Epithelial cell of esophagus (primary cell): ENCODE data around the gene CERS6.

Experiments used
- DNase-seq: peaks from one replicate; pipeline ENCODE4 v3.0.0; 2010; ENCODE audit warnings: low read depth
- H3K4me3 ChIP-seq: 2 replicates; pipeline ENCODE4 v1.5.1; 2011; ENCODE audit warnings: mild to moderate bottlenecking, low read length, control low read depth
- TF ChIP-seq, protein P1 (sequence below): IDR thresholded peaks from 2 replicates; pipeline ENCODE4 v1.5.1; 2011; ENCODE audit warnings: low read depth, mild to moderate bottlenecking, low read length, control low read depth, inconsistent platforms; ENCODE audit not compliant: insufficient read depth; ENCODE audit errors: missing control alignments

The CERS6 gene

DNA sequence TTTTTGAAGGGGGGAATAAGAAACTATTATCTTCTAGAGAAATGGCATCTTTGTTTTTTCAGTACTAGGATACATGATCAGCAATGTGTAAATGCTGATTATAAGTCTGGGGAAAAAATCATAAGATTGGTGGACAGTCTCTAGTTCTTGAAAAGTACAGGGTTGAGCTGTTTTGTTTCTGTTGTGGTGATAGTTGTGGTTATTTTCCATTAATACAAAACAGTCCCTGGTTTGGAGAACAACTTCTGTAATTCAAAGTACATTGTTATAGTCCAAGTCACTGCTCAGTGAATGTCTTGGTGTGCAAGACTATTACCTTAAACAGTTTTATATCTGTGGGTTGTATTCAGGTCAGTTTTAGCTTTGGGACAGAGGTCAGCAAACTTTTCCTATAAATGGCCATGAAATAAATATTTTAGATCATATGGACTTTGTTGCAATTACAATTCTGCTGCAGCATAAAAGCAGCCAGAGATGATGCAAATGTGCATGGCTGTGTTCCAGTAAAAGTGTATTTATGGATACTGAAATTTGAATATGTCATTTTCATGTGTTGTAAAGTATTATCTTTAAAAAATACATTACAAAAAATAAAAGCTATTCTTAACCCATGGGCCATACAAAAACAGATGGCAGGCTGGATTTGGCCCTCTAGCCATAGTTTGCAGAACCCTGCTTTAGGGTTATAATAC, 111.0 kb downstream of the CERS6 start:
- TF ChIP-seq, protein P1, sequence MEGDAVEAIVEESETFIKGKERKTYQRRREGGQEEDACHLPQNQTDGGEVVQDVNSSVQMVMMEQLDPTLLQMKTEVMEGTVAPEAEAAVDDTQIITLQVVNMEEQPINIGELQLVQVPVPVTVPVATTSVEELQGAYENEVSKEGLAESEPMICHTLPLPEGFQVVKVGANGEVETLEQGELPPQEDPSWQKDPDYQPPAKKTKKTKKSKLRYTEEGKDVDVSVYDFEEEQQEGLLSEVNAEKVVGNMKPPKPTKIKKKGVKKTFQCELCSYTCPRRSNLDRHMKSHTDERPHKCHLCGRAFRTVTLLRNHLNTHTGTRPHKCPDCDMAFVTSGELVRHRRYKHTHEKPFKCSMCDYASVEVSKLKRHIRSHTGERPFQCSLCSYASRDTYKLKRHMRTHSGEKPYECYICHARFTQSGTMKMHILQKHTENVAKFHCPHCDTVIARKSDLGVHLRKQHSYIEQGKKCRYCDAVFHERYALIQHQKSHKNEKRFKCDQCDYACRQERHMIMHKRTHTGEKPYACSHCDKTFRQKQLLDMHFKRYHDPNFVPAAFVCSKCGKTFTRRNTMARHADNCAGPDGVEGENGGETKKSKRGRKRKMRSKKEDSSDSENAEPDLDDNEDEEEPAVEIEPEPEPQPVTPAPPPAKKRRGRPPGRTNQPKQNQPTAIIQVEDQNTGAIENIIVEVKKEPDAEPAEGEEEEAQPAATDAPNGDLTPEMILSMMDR: no peak
- DNase-seq: no peak
- no peak overlapping the region for H3K4me3 ChIP-seq

DNA sequence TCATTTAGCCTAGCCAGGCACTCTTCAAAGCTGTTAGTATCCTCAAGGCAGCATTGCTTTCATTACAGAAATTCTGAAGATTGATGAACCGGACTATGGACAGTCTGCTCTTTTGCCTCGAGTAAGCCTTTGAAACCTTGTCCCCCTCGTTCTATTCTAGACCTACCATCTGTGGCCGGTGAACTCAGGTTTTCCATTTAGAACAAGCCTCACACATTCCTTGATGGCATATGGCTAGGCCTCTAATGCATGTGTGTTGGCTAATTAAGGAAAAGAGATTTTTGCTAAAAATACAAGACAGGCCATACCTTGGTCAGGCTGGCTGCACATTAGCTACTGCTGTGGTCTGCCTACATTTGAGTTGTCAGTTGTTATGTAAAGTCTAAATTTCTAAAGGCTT, 111.8 kb downstream of the CERS6 start:
- TF ChIP-seq, protein P1: no peak

DNA sequence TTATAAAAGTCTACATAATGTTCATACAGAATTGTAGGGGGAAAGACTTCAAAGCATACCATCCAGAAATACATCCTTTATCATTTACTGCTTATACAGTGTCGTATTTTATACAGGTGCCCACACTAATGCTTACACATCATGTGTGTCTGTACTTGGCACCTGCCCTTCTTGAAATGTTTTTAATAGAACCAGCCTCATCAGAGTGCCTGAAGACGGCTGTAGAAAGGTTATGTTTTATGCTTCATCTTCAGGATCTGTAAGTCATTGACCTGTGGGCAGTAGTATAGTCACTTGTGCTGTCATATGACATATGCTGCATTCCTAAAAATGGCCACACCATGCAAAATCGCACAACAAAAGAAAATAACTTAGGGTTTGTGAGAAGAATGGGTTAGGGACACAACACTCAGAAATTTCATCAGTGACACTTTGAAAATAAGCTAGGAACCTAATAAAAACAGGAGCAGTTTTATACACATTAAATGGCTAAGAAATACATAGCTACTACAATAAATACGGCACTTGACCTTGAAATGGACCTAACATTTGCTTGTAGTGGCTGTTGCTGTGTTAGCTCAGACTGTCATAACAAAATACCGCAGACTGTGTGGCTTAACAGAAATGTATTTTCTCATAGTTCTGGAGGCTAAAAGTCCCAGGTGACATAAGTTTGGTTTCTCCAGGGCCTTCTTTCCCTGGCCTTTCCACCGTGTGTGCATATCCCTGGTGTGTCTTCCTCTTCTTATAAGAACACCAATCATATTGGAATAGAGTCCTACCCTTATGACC, 112.6 kb downstream of the CERS6 start:
- TF ChIP-seq, protein P1: no peak
- no peak overlapping the region for H3K4me3 ChIP-seq
- no peak for DNase-seq

More for the DNA sequence above, 111.8 kb downstream of the CERS6 start:
- no peak overlapping the region for H3K4me3 ChIP-seq
- DNase-seq: no peak

DNA sequence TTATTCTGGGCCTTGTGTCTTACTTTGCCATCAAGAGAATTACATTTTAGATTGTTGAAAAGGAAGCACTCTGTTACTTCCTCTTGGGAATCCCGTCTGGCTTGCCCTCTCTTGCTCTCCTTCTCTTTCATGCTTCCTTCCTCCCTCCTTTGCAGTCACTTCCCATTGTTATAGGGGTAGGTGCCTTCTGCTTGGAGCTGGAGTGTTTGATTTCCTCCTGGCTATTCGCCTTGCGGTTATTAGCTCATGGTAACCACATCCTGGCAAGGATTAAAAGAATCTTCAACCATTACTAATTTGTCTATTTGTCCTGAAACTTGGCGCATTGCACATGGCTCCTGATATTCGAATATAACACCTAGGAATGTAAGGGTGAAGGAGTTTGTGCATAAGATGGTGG, 115.0 kb downstream of the CERS6 start:
- DNase-seq: peak; percentile 83
- no peak overlapping the region for H3K4me3 ChIP-seq
- TF ChIP-seq, protein P1: no peak

DNA sequence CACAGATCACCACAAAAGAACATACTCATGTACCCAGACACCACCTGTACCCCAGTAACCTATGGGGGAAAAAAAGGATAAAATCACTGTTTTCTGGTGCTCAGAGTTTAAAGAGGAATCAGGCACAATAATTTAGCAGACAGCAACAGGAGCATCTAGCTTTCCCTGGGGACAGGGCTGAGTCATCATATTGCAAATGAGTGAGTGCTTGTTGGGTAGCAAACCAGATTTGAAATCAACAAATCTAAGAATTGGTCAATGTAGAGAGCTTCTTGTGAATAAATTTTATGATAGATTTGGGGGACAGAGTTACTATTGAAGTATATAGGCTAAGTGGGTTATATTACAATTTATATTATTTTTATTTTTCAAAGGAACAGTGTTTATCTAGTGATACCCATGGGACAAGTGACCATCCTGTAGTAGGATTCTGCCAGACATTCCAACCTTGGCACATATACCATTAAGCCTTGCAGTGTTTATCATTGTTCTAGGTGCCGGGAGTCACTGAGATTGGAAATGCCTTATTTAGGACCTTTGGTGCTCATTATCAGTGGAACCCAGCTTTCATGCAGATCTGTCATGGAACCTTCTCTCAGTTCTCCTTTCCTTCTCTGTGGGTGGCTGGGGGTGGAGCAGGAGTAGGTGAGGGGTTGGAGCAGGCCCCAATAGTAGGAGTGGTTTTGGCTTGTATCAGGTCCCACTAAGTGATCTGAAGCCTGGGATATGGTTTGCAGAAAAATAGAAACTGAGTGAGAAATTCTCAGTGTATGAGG, 117.2 kb downstream of the CERS6 start:
- DNase-seq: peak; percentile 65
- H3K4me3 ChIP-seq: no peak overlapping the region

DNA sequence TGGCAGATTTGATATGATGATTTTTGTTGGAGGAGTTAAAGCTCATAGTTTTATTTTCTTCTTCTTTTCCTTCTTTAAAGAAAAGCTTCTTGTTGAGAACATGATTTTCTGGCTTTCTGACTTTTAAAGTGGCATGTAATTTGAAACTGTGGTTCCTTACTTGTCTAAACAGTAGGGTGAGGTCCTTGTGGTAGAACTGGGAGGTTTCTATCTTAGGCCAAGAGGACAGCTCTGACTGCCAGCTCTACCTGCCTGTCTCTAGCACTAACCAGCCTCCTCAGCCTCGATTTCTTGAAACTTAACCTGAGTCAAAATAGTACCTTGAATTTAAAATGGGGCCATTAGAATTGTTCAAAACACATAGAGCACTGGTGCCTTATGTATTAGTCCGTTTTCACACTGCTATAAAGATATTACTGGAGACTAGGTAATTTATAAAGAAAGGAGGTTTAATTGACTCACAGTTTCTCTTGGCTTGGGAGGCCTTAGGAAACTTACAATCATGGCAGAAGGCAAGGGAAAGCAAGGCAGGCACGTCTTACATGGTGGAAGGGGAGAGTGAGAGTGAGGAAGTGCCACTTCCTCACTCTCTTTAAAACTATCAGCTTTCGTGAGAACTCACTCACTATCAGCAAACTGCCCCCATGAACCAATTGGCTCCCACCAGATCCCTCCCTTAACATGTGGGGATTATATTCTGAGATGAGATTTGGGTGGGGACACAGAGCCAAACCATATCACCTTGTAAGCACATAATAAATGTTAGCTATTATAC, 119.0 kb downstream of the CERS6 start:
- DNase-seq: peak; percentile 33
- H3K4me3 ChIP-seq: no peak overlapping the region
- TF ChIP-seq, protein P1: no peak

More for the DNA sequence above, 117.2 kb downstream of the CERS6 start:
- TF ChIP-seq, protein P1: no peak
